Peyer's patch (tissue), 4 donors: Measurements from ENCODE around the gene TMSB4X.

Experiments
- CTCF ChIP-seq, 6 experiments: fragments of 450-650 bp in 4 of 6; fragments of 200-600 bp in 2 of 6; sonication (generic) in 1 of 6; IDR thresholded peaks; one replicate each; pipeline ENCODE4 v1.5.1; 2017 to 2019; ENCODE audit warnings: antibody characterized with exemption in 6 of 6, mild to moderate bottlenecking in 3 of 6, moderate library complexity in 1 of 6
- POLR2A ChIP-seq, 2 donors: fragments of 450-650 bp; IDR thresholded peaks; one replicate each; pipeline ENCODE4 v1.5.1; 2017; ENCODE audit warnings: antibody characterized with exemption in 2 of 2, mild to moderate bottlenecking in 2 of 2, moderate library complexity in 2 of 2

- no peak for TF ChIP-seq CTCF (IDR thresholded peaks at IDR 0.05)
- TF ChIP-seq POLR2A (IDR thresholded peaks at IDR 0.05), result no peak
These were observed 23.2 kb downstream of the TMSB4X start for GRCh38 chrX:12997906-12998687.
